Neural cell (in vitro differentiated cells): ENCODE measurements around the gene SH3RF3. TPM values are rescaled to one million over a fixed set of nuclear protein-coding genes. Genes with fewer than 3 reads are reported as not detected.
A peak's percentile ranks its signal among the peaks of the same experiment; 100 is the strongest.

Experiments used
- H2AFZ ChIP-seq: fragments of 200-600, 300-800 bp; sonication (generic), shearing (Covaris generic); 2 replicates; pipeline ENCODE4 v1.6.0; 2014; ENCODE audit warnings: low read depth, mild to moderate bottlenecking, antibody characterized with exemption, low read length, moderate library complexity
- H3F3A ChIP-seq: fragments of 200-600 bp; shearing (Covaris generic); 2 replicates; pipeline ENCODE4 v1.6.1; 2016; ENCODE audit warnings: mild to moderate bottlenecking, moderate library complexity, mixed read lengths, antibody characterized with exemption, low read length; ENCODE audit not compliant: insufficient read depth, poor library complexity, severe bottlenecking
- H3K27ac ChIP-seq: fragments of 200-600, 300-800 bp; sonication (generic), shearing (Covaris generic); 2 replicates; pipeline ENCODE4 v1.5.1; 2014; ENCODE audit warnings: mild to moderate bottlenecking, low read length, moderate library complexity
- H3K27me3 ChIP-seq: fragments of 300-800, 200-600 bp; sonication (generic), shearing (Covaris generic); 2 replicates; pipeline ENCODE4 v1.6.0; 2014; ENCODE audit warnings: mild to moderate bottlenecking, low read depth, low read length, moderate library complexity; ENCODE audit not compliant: insufficient read depth
- H3K36me3 ChIP-seq: fragments of 300-800, 200-600 bp; sonication (generic), shearing (Covaris generic); 2 replicates; pipeline ENCODE4 v1.5.1; 2014; ENCODE audit warnings: mild to moderate bottlenecking, antibody characterized with exemption, low read length, moderate library complexity; ENCODE audit not compliant: insufficient read depth
- H3K4me2 ChIP-seq: fragments of 300-800, 200-600 bp; sonication (generic), shearing (Covaris generic); 2 replicates; pipeline ENCODE4 v1.6.0; 2014; ENCODE audit warnings: mild to moderate bottlenecking, low read length
- H3K4me3 ChIP-seq: fragments of 300-800, 200-600 bp; sonication (generic), shearing (Covaris generic); 2 replicates; pipeline ENCODE4 v1.5.1; 2014; ENCODE audit warnings: mild to moderate bottlenecking, low read length, moderate library complexity
- H3K79me2 ChIP-seq: fragments of 200-600 bp; shearing (Covaris generic); replicated peaks from 2 replicates; pipeline ENCODE4 v1.6.0; 2014; ENCODE audit warnings: mild to moderate bottlenecking, low read length, moderate library complexity; ENCODE audit not compliant: insufficient read depth
- H3K9ac ChIP-seq: fragments of 300-800, 200-600 bp; sonication (generic), shearing (Covaris generic); 2 replicates; pipeline ENCODE4 v1.6.1; 2016; ENCODE audit warnings: mild to moderate bottlenecking, low read length, mixed read lengths
- H3K9me2 ChIP-seq: fragments of 200-600 bp; shearing (Covaris generic); 2 replicates; pipeline ENCODE4 v1.6.1; 2016; ENCODE audit warnings: mild to moderate bottlenecking, low read length, mixed read lengths; ENCODE audit not compliant: insufficient read depth
- H3K9me3 ChIP-seq: fragments of 200-600, 300-800 bp; sonication (generic), shearing (Covaris generic); 2 replicates; pipeline ENCODE4 v1.6.1; 2016; ENCODE audit warnings: mild to moderate bottlenecking, mixed run types, low read length, moderate library complexity, mixed read lengths
- H4K20me1 ChIP-seq: fragments of 200-600 bp; shearing (Covaris generic); 2 replicates; pipeline ENCODE4 v1.6.1; 2016; ENCODE audit warnings: mild to moderate bottlenecking, mixed run types; ENCODE audit not compliant: insufficient read depth
- CTCF ChIP-seq: fragments of 450-650 bp; IDR thresholded peaks from 2 replicates; pipeline ENCODE4 v1.5.1; 2014; ENCODE audit warnings: antibody characterized with exemption, mild to moderate bottlenecking, moderate library complexity; ENCODE audit not compliant: poor library complexity, severe bottlenecking
- EP300 ChIP-seq: fragments of 450-650 bp; conservative IDR thresholded peaks from 2 replicates; pipeline ENCODE4 v1.6.1; 2014; ENCODE audit warnings: antibody characterized with exemption, mild to moderate bottlenecking, moderate library complexity; ENCODE audit not compliant: poor library complexity, severe bottlenecking
- EZH2 ChIP-seq: fragments of 200-600, 300-800 bp; shearing (Covaris generic), sonication (generic); IDR thresholded peaks from 2 replicates; pipeline ENCODE4 v1.6.1; 2014; ENCODE audit warnings: antibody characterized with exemption, low read length, borderline replicate concordance, mild to moderate bottlenecking; ENCODE audit not compliant: insufficient read depth, poor library complexity, severe bottlenecking
- MXI1 ChIP-seq: fragments of 450-650 bp; conservative IDR thresholded peaks from 2 replicates; pipeline ENCODE4 v1.6.1; 2014; ENCODE audit warnings: antibody characterized with exemption, mild to moderate bottlenecking; ENCODE audit not compliant: poor library complexity, severe bottlenecking
- POLR2AphosphoS5 ChIP-seq: IDR thresholded peaks from 2 replicates; pipeline ENCODE4 v1.6.1; 2012
- RAD21 ChIP-seq: fragments of 450-650 bp; conservative IDR thresholded peaks from 2 replicates; pipeline ENCODE4 v1.6.1; 2014; ENCODE audit warnings: antibody characterized with exemption, mild to moderate bottlenecking, moderate library complexity
- REST ChIP-seq: IDR thresholded peaks from 2 replicates; pipeline ENCODE4 v1.6.1; 2012; ENCODE audit warnings: borderline replicate concordance
- SMC3 ChIP-seq: fragments of 450-650 bp; conservative IDR thresholded peaks from 2 replicates; pipeline ENCODE4 v1.6.1; 2014; ENCODE audit warnings: antibody characterized with exemption, mild to moderate bottlenecking, moderate library complexity; ENCODE audit not compliant: poor library complexity
- TAF1 ChIP-seq: IDR thresholded peaks from 2 replicates; pipeline ENCODE4 v1.6.1; 2012; ENCODE audit warnings: low read depth
- polyA plus RNA-seq: library from polyadenylated mRNA; depleted of rRNA; stranded (reverse); fragments of >200 nt; gene quantifications from 2 replicates; pipeline ENCODE4 v1.2.3, GENCODE V29; 2014

Gene SH3RF3
- polyA plus RNA-seq, 1 donor from 2014 or later, result 0.53 TPM

GRCh38 chr2:109312902-109313301 lies 183.9 kb downstream of the SH3RF3 start:
- H3K79me2 ChIP-seq, result no peaks in the 10 kb centered on the region
- no peaks in the 10 kb centered on the region for H3K9me2 ChIP-seq
- TF ChIP-seq EP300 (no peak), EZH2 (no peak), TAF1 (no peak), SMC3 (peak; percentile 51), MXI1 (no peak), POLR2AphosphoS5 (no peak), CTCF (peak; percentile 42), REST (no peak), RAD21 (peak; percentile 53)
- no peaks in the 10 kb centered on the region for H4K20me1 ChIP-seq
- no peak overlapping the region for H3K9ac ChIP-seq
- H3K36me3 ChIP-seq, result no peaks in the 10 kb centered on the region
- no peak overlapping the region for H2AFZ ChIP-seq
- no peak overlapping the region for H3K4me3 ChIP-seq
- no peaks in the 10 kb centered on the region for H3K27me3 ChIP-seq
- no peaks in the 10 kb centered on the region for H3F3A ChIP-seq
- H3K4me2 ChIP-seq, result no peak overlapping the region
- H3K9me3 ChIP-seq, result no peaks in the 10 kb centered on the region
- no peak overlapping the region for H3K27ac ChIP-seq

GRCh38 chr2:109313343-109313742 lies 184.3 kb downstream of the SH3RF3 start:
- Histone ChIP-seq H3K79me2 (no peaks in the 10 kb centered on the region), H3K9me3 (no peaks in the 10 kb centered on the region), H3K9me2 (no peaks in the 10 kb centered on the region), H2AFZ (no peak overlapping the region), H3K4me3 (no peak overlapping the region), H3F3A (no peaks in the 10 kb centered on the region), H4K20me1 (no peaks in the 10 kb centered on the region), H3K36me3 (no peaks in the 10 kb centered on the region), H3K27ac (no peak overlapping the region), H3K4me2 (no peak overlapping the region), H3K27me3 (no peaks in the 10 kb centered on the region), H3K9ac (no peak overlapping the region)
- TF ChIP-seq POLR2AphosphoS5, result no peak
- no peak for TF ChIP-seq MXI1
- no peak for TF ChIP-seq CTCF
- no peak for TF ChIP-seq EP300
- TF ChIP-seq EZH2, result no peak
- no peak for TF ChIP-seq SMC3
- TF ChIP-seq RAD21, result no peak
- no peak for TF ChIP-seq REST
- TF ChIP-seq TAF1, result no peak
